Measurements from ENCODE around the gene RNH1. TPM values are rescaled to one million over a fixed set of nuclear protein-coding genes. Genes with fewer than 3 reads are reported as not detected.

Gene RNH1
- total RNA-seq, 2 experiments from 2014 or later, result 94.7 to 97.2 TPM

DNA sequence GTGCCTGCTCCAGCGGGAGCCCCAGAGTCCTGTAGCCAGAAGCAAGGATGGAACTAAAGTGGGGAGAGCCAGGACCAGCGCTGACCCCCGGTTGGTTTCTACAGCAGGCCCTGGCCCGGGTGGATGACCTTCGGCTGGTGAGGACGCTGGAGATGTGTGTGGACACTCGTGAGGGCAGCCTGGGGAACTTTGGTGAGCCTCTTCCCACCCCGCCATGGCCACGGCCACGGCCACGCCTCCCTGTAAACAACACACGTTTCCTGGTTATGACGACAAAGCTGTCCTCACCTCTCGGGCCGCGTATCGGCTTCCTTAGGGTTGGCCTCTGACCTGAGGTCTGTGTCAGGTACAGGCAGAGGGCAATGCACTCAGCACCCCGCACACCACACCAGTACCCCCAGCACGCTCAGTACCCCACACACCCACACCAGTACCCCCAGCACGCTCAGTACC is 34.4 kb upstream of the RNH1 start:
- H3K4me3 Mint-ChIP-seq, result no peak overlapping the region
- H3K4me1 Mint-ChIP-seq, result peaks cover 6% of the 10 kb centered on the region
- H3K36me3 Mint-ChIP-seq, result no peaks in the 10 kb centered on the region
- H3K27ac Mint-ChIP-seq, result no peak overlapping the region
- no peaks in the 10 kb centered on the region for H3K9me3 Mint-ChIP-seq
- DNase-seq, result no peak
- no peaks in the 10 kb centered on the region for H3K27me3 Mint-ChIP-seq

DNA sequence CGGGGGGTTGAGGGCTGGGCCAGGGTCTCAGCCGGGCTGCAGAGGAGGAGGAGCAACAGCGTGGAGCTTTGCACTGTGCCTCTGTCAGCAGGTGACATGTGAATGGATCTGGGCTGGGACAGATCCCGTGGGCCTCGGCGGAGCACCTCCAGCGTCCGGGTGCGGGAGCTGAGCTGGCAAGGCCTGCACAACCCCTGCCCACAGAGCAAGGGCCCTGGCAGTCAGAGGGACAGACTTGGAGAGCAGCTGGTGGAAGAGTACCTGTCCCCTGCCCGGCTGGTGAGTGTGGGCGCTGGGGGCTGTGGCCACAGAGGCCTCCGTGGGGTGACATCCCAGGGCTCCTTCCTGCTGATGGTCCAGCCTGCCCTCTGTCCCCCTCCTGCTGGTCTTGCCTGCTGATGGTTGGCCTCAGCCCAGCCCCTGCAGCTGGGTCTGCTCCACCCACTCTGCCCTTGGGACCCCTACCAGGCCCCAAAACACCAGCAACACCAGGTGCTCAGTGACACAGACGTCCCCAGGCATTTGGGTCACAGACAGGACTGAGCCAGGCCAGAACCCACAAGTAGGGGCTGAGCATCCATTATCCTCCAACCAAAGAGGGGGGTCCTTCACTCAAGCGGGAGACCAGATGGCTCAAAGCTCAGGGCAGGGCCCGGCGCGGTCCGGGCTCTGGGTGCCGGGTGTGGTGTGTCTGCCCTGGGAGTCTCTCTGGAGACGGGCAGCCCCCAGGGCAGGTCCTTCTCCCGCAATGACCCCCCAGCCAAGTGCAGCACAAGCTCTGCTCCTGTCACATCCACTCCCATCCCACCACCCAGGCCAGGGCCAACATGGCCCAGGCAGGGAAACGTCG is 33.8 kb upstream of the RNH1 start:
- no peaks in the 10 kb centered on the region for H3K36me3 Mint-ChIP-seq
- H3K27me3 Mint-ChIP-seq, result no peaks in the 10 kb centered on the region
- H3K9me3 Mint-ChIP-seq, result no peaks in the 10 kb centered on the region
- H3K4me1 Mint-ChIP-seq, result peaks cover 10% of the 10 kb centered on the region
- no peak for DNase-seq
- H3K27ac Mint-ChIP-seq, result no peak overlapping the region
- no peak overlapping the region for H3K4me3 Mint-ChIP-seq

DNA sequence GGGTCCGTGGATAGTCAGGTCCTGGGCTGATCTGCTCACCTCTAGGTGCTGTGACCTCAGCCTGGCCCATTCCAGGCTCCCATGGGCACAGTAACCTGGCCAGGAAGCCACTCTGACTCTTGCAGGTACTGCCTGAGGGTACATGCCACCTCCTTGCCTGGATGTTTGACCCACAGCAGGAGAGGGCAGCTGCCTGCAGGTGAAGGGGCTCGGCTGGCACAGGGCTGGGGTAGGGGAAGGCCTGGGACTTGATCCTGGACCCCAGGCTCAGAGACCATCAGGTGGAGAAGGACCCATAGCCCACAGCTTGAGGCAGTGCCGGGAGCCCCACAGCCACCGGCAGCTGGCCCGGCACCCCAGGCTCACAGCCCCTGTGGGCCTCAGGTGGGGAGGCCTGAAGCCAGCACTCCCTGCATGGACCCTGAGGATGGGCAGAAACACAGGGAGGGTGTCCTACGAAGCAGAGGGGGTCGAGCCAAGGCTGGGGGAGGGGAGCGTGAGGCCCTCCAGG is 33.0 kb upstream of the RNH1 start:
- DNase-seq, result no peak
- Mint-ChIP-seq H3K4me3 (no peak overlapping the region), H3K27me3 (no peaks in the 10 kb centered on the region), H3K4me1 (peaks cover 10% of the 10 kb centered on the region), H3K27ac (no peak overlapping the region), H3K9me3 (no peaks in the 10 kb centered on the region), H3K36me3 (no peaks in the 10 kb centered on the region)

DNA sequence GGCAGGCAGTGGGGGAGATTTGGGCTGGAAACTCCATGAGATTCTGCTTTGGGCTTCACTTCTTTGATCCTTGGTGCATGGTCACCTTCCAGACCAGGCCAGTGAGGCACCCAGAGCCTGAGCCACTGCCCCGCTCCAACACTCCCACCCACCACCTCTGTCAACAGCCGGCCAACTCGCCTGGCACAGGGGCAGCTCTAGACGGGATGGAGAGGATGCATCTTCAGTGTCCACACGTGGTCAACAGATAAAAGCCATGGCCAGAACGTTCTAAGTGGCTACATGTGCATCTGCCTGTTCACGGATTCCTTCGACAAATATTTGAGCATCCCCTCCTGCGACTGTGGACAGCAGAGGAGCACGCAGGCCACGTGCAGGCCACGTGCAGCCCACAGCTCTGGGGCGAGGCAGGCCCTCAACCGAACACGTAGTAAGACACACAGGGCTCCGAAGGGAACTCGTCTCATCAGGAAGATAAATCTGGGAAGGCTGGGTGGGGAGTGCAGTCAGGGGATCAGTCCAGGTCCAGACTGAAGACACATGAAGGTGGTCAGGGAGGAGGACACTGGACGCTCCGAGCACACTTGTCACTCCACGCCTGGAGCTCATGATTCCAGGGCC is 31.5 kb upstream of the RNH1 start:
- no peak for DNase-seq
- Mint-ChIP-seq H3K36me3 (no peaks in the 10 kb centered on the region), H3K9me3 (no peaks in the 10 kb centered on the region), H3K4me3 (no peak overlapping the region), H3K27ac (no peak overlapping the region), H3K4me1 (peaks cover 12% of the 10 kb centered on the region), H3K27me3 (no peaks in the 10 kb centered on the region)

DNA sequence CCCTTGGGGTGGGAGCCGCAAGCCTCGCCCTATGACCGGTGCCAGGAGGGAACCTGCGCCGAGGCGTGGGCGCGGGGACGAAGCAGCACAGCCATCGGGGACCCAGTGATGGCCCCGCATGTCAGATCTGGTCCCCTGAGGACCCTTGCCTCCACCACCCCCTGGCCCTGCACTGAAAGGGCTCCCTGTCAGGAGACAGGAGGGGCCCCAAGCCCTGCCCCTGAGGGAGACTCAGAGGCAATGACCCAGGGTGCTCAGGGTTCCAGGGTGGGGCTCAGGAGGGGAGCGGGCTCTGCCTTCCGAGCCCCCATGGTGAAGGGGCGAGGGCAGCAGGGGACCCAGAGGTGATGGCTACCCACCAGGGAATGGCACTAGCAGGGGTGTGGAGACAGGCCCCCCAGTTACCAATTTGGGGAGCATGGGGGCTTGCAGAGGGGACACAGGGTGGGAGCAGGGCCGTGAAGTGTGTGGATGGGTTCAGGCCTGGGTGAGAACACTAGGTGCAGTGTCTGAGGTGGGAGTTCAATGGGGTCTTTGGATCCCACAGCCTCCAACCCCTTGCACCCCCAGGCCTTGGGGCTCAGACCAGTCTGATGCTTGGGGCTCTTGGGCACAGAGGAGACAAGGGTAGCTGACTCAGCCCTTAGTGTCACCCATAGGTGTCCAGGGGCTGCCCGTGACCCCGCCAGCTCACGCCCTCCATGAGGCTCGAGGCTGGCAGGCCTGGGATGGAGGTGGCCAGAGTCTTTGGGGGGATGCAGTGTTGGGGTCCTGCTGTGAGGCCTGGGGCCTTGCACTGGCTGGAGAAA is 30.8 kb upstream of the RNH1 start:
- DNase-seq, result no peak
- no peaks in the 10 kb centered on the region for H3K27me3 Mint-ChIP-seq
- no peaks in the 10 kb centered on the region for H3K36me3 Mint-ChIP-seq

DNA sequence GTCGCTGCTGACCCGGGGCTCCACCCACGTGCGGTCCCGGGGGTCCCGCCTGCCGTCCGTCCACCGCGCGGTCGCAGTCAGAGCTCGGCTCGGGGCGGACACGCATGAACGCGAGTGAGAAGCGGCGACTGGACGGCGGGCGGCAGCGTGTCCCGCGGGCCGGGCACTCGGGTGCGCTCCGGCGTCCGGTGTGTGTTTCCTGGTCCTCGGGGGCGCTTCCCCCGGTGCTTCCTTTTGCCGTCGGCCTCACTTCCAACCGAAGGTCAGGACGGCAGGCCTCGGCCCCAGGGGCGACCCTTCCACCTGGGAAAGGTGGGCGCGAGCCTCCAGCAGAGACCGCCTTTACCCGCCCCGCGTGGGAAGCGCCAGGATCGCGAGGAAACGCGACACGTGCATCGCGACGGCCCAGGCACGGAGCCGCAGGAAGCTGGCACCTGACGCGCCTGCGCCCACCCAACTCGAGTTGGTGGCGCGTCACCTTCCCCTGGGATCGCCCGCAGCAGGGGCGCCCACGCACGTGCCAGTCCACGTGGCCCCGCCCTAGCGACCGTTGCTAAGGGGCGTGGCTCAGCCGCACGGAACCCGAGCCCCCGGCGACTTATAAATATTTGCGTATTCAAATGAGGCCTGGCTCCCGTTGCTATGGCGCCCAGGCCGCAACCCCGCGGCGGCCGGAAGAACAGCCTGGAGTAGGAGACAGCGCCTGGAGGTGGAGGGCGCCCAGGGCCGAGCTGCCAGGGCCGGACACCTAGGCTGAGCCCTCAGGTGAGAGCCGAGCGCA is 30.0 kb upstream of the RNH1 start, which contains the start of gene LRRC56:
TSS of gene LRRC56 (plus strand) at position 687 of the 781 bp plus-strand sequence. CDS start 3,158 bp downstream, outside the sequence.
- Mint-ChIP-seq H3K4me3 (peak within 1 kb of the TSS; percentile 87), H3K36me3 (peaks cover 2% of the 10 kb centered on the region), H3K27ac (peak within 1 kb of the TSS; percentile 91), H3K4me1 (peaks cover 12% of the 10 kb centered on the region), H3K9me3 (no peaks in the 10 kb centered on the region), H3K27me3 (no peaks in the 10 kb centered on the region)
- DNase-seq, result peak; percentile 92

More for the DNA sequence above, 30.8 kb upstream of the RNH1 start:
- peak overlapping the region; percentile 59 for H3K4me3 Mint-ChIP-seq
- peaks cover 12% of the 10 kb centered on the region for H3K4me1 Mint-ChIP-seq
- H3K9me3 Mint-ChIP-seq, result no peaks in the 10 kb centered on the region
- peak overlapping the region; percentile 12 for H3K27ac Mint-ChIP-seq

DNA sequence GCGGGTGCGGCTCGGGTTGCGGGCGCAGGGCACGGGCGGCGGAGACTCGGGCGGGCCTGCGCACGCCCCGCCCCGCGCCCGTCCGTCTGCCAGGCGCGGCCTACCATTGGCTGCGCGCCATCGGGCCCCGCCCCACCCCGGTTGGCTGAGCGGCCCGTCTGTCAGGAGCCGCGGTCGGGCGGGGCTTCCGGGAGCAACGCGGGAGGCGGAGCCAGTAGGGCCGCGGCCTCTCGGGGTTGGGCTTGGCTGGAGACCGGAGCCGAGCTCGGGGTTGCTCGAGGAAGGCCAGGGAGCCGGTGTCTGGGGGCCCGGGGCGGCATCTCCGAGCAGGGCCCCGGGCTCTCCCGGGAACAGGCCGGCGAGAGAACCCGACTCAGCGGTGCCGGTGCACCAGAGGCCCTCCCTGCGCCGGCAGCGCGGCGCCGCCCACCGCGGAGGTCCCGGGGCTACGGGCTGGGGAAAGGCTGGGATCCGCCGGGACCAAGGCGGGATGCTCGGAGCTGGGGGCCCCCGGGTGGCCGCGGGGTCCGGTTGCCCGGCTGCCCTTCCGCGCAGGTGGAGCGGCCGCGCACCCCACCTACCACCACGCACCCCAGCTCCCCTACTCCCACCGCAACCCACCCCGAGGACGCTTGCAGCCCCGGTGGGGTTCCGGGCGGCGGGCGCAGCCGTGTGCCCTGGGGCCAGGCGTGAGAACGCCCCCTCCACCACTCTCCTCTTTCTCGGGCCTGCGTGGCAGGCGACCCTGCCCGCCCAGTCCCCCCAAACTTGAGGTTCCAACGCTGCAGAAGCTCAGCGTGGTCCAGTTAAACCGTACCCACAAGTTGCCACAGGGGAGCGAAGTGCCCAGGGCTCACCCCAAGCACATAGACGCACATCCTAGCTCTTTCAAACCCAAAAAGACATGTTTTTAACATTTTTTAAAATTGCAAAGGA is 28.7 kb upstream of the RNH1 start, which contains the start of gene HRAS:
TSS of gene HRAS (minus strand) at position 58 of the 936 bp plus-strand sequence.
- Mint-ChIP-seq H3K4me1 (peaks cover 12% of the 10 kb centered on the region), H3K9me3 (no peaks in the 10 kb centered on the region), H3K36me3 (peaks cover 2% of the 10 kb centered on the region), H3K4me3 (peak within 1 kb of the TSS; percentile 87), H3K27ac (peak within 1 kb of the TSS; percentile 91), H3K27me3 (no peaks in the 10 kb centered on the region)
- peak; percentile 99 for DNase-seq

DNA sequence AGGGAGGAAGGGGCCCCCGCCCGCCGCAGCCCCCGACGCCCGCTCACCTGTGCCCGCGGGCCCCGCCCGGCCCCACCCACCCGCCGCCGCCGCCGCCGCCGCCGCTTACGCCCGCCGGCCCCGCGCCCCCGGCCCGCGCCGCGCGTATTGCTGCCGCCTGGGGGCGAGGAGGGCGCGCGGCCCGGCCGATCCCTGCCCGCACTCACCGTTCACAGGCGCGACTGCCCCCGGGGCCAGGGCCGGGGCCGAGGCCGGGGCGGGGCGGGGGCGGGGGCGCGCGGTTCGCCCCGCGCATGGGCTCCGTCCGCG is 28.1 kb upstream of the RNH1 start:
- peaks cover 2% of the 10 kb centered on the region for H3K36me3 Mint-ChIP-seq
- H3K9me3 Mint-ChIP-seq, result no peaks in the 10 kb centered on the region
- H3K27ac Mint-ChIP-seq, result no peak overlapping the region

DNA sequence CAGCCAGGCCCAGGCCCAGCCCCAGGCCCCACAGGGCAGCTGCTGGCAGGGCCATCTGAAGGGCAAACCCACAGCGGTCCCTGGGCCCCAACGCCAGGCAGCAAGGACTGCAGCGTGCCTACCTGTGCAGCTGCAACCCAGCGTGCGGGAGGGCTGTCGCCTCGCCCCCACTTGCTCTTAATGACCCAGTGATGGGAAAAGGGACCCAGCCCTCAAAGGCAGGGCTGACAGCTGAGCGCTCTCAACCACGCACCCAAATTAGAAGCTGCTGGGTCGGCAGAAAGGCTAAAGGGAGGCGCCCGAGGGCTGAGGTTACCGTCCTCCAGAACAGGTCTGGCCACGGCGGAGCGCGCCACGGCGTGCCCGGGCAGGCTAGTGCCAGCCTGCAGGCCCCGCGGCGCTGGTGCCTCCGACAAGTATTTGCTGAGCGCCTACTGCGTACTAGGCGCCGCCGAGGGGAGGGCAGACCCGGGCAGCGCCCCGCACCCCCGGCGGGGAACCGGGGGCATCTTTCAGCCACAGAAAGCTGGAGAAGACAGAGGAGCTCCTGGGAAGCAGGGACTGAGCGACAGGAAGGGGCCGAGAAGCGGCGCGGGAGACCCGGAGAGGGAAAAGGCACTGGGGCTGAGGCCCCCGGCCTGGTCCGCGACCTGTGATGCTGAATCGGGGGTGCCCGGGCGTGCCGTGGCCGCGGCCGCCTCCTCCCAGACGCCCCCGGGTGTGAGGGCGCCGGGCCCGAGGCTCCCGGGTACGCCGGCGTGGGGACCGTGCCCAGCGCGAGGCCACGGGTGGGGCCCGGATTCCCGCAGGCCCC is 27.6 kb upstream of the RNH1 start:
- H3K36me3 Mint-ChIP-seq, result peaks cover 2% of the 10 kb centered on the region
- H3K4me3 Mint-ChIP-seq, result peak overlapping the region; percentile 76
- no peaks in the 10 kb centered on the region for H3K9me3 Mint-ChIP-seq
- H3K27me3 Mint-ChIP-seq, result no peaks in the 10 kb centered on the region
- H3K4me1 Mint-ChIP-seq, result peaks cover 12% of the 10 kb centered on the region
- DNase-seq, result peak; percentile 36
- H3K27ac Mint-ChIP-seq, result no peak overlapping the region

More for the DNA sequence above, 28.1 kb upstream of the RNH1 start:
- Mint-ChIP-seq H3K4me3 (peak overlapping the region; percentile 32), H3K27me3 (no peaks in the 10 kb centered on the region), H3K4me1 (peaks cover 12% of the 10 kb centered on the region)
- DNase-seq, result no peak

DNA sequence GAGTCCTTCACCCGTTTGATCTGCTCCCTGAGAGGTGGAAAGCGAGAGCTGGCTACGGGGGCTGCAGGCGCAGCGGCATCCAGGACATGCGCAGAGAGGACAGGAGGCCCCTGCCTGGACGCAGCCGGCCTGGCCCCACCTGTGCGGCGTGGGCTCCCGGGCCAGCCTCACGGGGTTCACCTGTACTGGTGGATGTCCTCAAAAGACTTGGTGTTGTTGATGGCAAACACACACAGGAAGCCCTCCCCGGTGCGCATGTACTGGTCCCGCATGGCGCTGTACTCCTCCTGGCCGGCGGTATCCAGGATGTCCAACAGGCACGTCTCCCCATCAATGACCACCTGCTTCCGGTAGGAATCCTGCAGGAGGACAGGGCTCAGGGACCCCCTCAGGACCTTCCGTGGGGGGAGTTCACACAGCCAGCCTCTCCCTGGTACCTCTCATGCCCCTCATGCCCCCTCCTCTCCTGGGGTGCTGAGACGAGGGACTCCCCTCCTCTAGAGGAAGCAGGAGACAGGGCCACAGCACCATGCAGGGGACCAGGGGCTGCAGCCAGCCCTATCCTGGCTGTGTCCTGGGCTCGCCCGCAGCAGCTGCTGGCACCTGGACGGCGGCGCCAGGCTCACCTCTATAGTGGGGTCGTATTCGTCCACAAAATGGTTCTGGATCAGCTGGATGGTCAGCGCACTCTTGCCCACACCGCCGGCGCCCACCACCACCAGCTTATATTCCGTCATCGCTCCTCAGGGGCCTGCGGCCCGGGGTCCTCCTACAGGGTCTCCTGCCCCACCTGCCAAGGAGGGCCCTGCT is 26.7 kb upstream of the RNH1 start:
- H3K4me3 Mint-ChIP-seq, result no peak overlapping the region
- H3K27ac Mint-ChIP-seq, result no peak overlapping the region
- no peak for DNase-seq
- H3K9me3 Mint-ChIP-seq, result no peaks in the 10 kb centered on the region
- peaks cover 12% of the 10 kb centered on the region for H3K4me1 Mint-ChIP-seq
- no peaks in the 10 kb centered on the region for H3K27me3 Mint-ChIP-seq
- H3K36me3 Mint-ChIP-seq, result peaks cover 2% of the 10 kb centered on the region

DNA sequence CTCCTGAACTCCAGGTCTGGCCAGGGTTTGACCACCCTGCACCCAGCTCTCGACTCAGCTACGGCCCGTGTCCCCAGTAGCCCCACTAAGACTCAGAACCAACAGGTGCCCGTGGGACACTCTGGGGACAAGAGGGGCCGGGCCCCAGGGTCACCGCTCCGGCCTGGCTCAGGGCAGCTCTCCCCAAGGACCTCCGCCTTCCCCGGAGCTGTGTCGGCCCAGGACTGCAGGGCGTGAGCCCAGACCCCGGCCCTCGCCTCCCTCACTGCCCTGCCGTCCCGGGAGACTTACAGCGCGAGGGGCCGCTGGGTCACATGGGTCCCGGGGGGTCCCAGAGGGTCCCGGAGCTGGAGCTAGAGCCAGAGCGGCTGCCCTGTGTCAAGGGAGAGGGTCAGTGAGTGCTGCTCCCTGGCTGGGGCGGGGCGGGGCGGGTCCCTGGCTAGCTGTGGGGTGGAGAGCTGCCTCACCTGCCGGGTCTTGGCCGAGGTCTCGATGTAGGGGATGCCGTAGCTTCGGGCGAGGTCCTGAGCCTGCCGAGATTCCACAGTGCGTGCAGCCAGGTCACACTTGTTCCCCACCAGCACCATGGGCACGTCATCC is 26.0 kb upstream of the RNH1 start:
- peaks cover 2% of the 10 kb centered on the region for H3K36me3 Mint-ChIP-seq
- DNase-seq, result no peak
- H3K27me3 Mint-ChIP-seq, result no peaks in the 10 kb centered on the region
- H3K4me1 Mint-ChIP-seq, result peaks cover 11% of the 10 kb centered on the region
- no peak overlapping the region for H3K27ac Mint-ChIP-seq
- no peak overlapping the region for H3K4me3 Mint-ChIP-seq
- H3K9me3 Mint-ChIP-seq, result no peaks in the 10 kb centered on the region

DNA sequence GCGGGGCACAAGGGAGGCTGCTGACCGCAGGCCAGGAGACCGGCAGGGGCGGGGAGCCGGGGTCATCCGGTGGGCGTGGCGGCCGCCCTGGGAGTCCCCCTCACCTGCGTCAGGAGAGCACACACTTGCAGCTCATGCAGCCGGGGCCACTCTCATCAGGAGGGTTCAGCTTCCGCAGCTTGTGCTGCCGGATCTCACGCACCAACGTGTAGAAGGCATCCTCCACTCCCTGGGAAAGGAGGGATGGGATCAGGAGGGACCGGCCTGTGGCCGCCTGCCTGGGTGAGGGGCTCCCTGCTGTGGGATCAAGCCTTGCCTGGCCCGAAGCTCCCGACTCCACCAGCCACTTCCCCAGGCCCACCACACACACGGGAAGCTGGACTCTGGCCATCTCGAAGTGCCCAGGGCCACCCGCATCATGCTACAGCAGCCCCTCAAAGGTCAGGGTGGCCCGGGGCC is 25.5 kb upstream of the RNH1 start:
- Mint-ChIP-seq H3K36me3 (peaks cover 2% of the 10 kb centered on the region), H3K4me1 (peaks cover 7% of the 10 kb centered on the region), H3K9me3 (no peaks in the 10 kb centered on the region), H3K27me3 (no peaks in the 10 kb centered on the region), H3K27ac (no peak overlapping the region), H3K4me3 (no peak overlapping the region)
- DNase-seq, result no peak
